ENCODE measurements around the gene BTNL3.
"Not testable (repeated sequence)": the region's sequence is repeated elsewhere in the genome, so short reads cannot be mapped to it uniquely, and the experiment has no call there.

The BTNL3 gene

GRCh38 chr5:181044662-181045305, 56.1 kb downstream of the BTNL3 start:
- no peaks in the 10 kb centered on the region for H3K9me3 ChIP-seq
- peaks cover 95% of the 10 kb centered on the region for H3K27me3 ChIP-seq
- no peaks in the 10 kb centered on the region for H3K4me1 ChIP-seq (ENCODE audit: control insufficient read depth in 1 of 2, insufficient read depth in 1 of 2, low read depth in 1 of 2, low read length in 1 of 2)
- H3K36me3 ChIP-seq, result no peaks in the 10 kb centered on the region
- no peak overlapping the region for H3K4me3 ChIP-seq (ENCODE audit: low read depth in 1 of 2, low read length in 1 of 2)
- TF ChIP-seq CTCF (IDR thresholded peaks at IDR 0.05), result no peak
- H3K27ac ChIP-seq, result no peak overlapping the region

GRCh38 chr5:181045316-181045715, 56.7 kb downstream of the BTNL3 start:
- no peak for TF ChIP-seq CTCF (IDR thresholded peaks at IDR 0.05)
- no peaks in the 10 kb centered on the region for H3K4me1 ChIP-seq (ENCODE audit: control insufficient read depth in 1 of 2, insufficient read depth in 1 of 2, low read depth in 1 of 2, low read length in 1 of 2)
- H3K9me3 ChIP-seq, result no peaks in the 10 kb centered on the region
- H3K27me3 ChIP-seq, result peaks cover 95% of the 10 kb centered on the region
- H3K36me3 ChIP-seq, result no peaks in the 10 kb centered on the region
- H3K27ac ChIP-seq, result no peak overlapping the region
- no peak overlapping the region for H3K4me3 ChIP-seq (ENCODE audit: low read depth in 1 of 2, low read length in 1 of 2)

- H3K4me3 ChIP-seq (ENCODE audit: low read depth in 1 of 2, low read length in 1 of 2); H3K4me1 ChIP-seq (ENCODE audit: control insufficient read depth in 1 of 2, insufficient read depth in 1 of 2, low read depth in 1 of 2, low read length in 1 of 2); H3K36me3 ChIP-seq; H3K9me3 ChIP-seq; H3K27ac ChIP-seq: not testable (repeated sequence)
- H3K27me3 ChIP-seq, result peaks cover 95% of the 10 kb centered on the region
Observed at GRCh38 chr5:181045857-181046256, 57.2 kb downstream of the BTNL3 start.

GRCh38 chr5:181047288-181047687, 58.6 kb downstream of the BTNL3 start:
- H3K4me3 ChIP-seq (ENCODE audit: low read depth in 1 of 2, low read length in 1 of 2), result no peak overlapping the region
- no peaks in the 10 kb centered on the region for H3K4me1 ChIP-seq (ENCODE audit: control insufficient read depth in 1 of 2, insufficient read depth in 1 of 2, low read depth in 1 of 2, low read length in 1 of 2)
- no peak overlapping the region for H3K27ac ChIP-seq
- TF ChIP-seq CTCF (IDR thresholded peaks at IDR 0.05), result no peak
- H3K9me3 ChIP-seq, result no peaks in the 10 kb centered on the region
- peaks cover 95% of the 10 kb centered on the region for H3K27me3 ChIP-seq
- H3K36me3 ChIP-seq, result no peaks in the 10 kb centered on the region

GRCh38 chr5:181047921-181048320, 59.3 kb downstream of the BTNL3 start:
- Histone ChIP-seq H3K9me3 (no peaks in the 10 kb centered on the region), H3K27me3 (peaks cover 96% of the 10 kb centered on the region), H3K4me1 (ENCODE audit: control insufficient read depth in 1 of 2, insufficient read depth in 1 of 2, low read depth in 1 of 2, low read length in 1 of 2) (peaks cover 0 to under 1% of the 10 kb centered on the region in 2 experiments), H3K36me3 (no peaks in the 10 kb centered on the region), H3K27ac (no peak overlapping the region), H3K4me3 (ENCODE audit: low read depth in 1 of 2, low read length in 1 of 2) (no peak overlapping the region)
- TF ChIP-seq CTCF (IDR thresholded peaks at IDR 0.05), result no peak

- peaks cover 5 to 9% of the 10 kb centered on the region in 2 experiments for H3K4me1 ChIP-seq (ENCODE audit: control insufficient read depth in 1 of 2, insufficient read depth in 1 of 2, low read depth in 1 of 2, low read length in 1 of 2)
- H3K9me3 ChIP-seq, result no peaks in the 10 kb centered on the region
- H3K4me3 ChIP-seq (ENCODE audit: low read depth in 1 of 2, low read length in 1 of 2), result no peak overlapping the region
- peaks cover 96% of the 10 kb centered on the region for H3K27me3 ChIP-seq
- no peak overlapping the region for H3K27ac ChIP-seq
- H3K36me3 ChIP-seq, result no peaks in the 10 kb centered on the region
- TF ChIP-seq CTCF (IDR thresholded peaks at IDR 0.05), result no peak
Observed at GRCh38 chr5:181050016-181050415, 61.4 kb downstream of the BTNL3 start.
